Stimulated activated CD4-positive, alpha-beta T cell treated with anti-CD3 and anti-CD28 coated beads, TNF-alpha, amount 100 ng/mL, for 4 hours (primary cell): ENCODE data around the gene C1orf21.

Source experiments
- DNase-seq, 3 experiments: peaks; one replicate each; pipeline ENCODE4 v3.0.0-alpha.2; 2020; ENCODE audit warnings: low read depth in 3 of 3

Gene C1orf21

DNA sequence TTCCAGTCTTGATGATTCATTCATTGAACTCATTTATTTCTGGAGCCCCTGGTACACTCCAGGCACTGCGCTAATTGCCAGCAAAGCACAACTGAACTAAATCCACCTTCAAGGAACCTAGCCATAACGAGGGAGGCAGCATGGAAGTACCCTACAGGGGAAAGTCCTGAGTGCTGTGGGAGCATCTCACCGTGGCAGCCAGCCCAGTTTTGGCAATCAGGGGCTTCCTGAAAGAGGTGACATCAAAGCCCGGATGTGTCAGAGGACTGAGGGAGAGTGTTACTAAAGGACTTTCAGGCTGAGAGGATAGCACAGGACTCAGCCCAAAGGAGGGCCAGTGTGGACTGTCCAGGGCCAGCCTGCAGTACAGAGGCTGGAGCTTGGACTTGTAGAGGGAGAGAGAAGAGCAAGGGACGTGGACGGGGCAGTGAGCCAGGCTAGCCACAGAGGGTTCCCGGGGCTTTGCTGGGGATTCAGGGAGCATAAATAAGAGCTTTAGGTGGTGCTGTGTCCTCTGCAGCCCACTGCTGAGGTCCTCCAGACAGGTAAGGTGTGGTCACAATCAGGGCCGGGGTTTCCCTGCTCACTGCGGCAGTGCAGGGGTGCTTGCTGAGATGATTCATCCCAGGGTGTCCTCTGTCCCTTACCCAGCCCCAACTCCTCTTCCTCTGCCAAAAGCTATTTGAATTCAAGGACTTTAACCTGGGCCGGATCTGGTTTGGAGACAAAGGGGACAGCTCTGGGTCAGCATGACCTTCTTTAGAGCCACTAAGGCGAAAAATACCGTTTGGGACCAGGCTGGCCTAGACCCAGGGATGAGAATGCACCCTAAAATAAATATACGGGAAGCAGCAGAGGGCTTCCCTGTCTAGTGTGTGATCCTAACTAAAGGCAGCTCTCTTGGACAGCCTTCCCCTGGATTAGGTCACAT, 239.5 kb downstream of the C1orf21 start:
- no peak for DNase-seq

DNA sequence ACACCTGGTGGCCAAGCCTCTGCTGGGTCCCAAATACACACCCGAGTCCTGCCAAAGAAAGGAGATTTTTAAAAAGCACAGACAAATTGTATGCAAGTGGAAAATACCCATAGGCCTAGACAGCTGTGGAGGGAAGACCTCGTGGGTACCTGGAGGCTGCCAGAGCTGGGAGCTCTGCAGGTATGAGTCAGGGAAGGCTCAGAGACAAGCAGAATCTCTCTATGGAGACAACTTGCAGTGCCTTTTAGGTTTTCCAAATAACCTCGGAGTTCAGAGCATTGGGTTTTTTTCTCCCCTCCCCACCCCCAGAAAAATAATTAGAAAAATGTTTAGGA, 240.1 kb downstream of the C1orf21 start:
- no peak for DNase-seq

DNA sequence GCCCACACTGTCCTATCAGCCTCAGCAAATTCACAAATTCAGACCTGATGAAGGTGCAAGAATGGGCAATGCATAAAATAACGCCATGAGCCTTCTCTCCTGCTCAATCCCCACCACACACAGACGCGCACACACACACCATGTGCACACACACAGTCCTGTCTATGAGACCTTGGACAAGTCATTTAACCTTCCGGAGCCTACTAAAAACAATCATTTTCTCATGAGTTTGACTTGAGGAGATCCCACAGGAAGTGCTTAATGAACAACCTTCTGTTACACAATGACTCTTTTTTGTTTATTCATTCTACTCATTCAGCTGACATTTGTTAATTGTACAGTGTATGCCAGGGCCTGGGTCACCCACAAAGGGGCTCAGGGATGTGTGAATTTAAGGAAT, 242.4 kb downstream of the C1orf21 start:
- DNase-seq = no peak

GRCh38 chr1:184630679-184631060, 243.8 kb downstream of the C1orf21 start:
- no peak for DNase-seq

GRCh38 chr1:184632415-184633175, 245.8 kb downstream of the C1orf21 start:
- no peak for DNase-seq

DNA sequence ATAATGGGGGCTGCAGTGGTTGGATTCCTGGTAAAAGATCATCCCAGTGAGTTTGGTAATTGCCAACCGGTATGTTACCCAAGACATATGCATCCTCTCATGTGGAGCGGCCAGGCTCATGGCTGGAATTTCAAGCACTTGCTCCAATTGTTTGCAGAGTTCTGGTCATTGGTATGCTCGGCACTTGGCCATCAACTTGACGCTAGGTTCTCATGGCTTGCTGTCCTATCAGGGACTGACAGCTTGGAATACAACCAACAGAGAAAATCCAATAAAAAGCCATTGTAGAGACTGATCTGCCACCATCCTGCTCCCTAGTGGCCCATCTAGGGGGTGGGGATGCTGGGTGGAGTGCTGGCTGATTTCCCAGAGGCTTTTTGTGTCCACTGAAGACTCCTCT, 247.0 kb downstream of the C1orf21 start:
- DNase-seq = no peak

DNA sequence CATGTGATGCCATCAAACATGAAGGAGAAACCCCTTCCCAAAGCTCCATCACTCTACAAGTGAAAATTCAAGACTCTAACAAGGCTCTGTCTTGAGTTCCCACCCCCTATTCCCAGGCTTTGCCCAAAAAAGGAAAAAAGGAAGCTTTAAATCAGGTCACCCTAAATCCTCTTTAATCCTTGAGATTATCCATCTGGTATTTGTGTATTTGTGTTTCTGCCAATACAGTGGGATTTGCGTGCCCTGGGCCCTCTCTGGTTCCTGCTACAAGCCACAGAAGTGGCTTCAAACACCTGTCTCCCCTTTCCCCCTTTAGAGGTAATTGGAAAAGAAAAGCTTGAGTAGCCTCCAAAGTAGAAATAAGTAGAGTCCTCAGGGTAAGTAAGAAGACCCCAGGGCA, 247.5 kb downstream of the C1orf21 start:
- no peak for DNase-seq

GRCh38 chr1:184635347-184635979, 248.6 kb downstream of the C1orf21 start:
- no peak for DNase-seq

DNA sequence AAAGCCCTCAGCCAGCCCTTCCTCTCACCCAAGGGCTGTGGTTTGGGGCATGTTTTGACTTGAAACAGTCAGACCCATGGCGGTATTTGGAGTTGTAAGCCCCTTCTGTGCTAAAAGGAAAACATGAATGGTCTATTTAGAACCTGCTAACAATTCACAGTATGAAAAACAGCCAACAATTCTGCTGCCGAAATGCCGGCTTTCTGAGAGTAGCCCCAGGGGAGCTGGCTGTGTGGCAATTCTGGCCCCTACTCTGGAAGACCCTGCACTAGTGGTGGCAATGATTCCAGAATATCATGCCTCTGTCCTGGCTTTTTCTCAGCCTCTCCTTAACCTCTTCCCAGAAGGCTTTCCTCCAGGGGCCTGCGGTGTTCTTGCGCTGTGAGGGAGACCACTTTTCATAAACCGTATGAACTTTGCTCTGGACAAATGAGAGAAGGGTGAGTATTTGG, 249.2 kb downstream of the C1orf21 start:
- no peak for DNase-seq

GRCh38 chr1:184637664-184638240, 250.9 kb downstream of the C1orf21 start:
- DNase-seq = no peak

GRCh38 chr1:184639205-184639604, 252.4 kb downstream of the C1orf21 start:
- DNase-seq = no peak

DNA sequence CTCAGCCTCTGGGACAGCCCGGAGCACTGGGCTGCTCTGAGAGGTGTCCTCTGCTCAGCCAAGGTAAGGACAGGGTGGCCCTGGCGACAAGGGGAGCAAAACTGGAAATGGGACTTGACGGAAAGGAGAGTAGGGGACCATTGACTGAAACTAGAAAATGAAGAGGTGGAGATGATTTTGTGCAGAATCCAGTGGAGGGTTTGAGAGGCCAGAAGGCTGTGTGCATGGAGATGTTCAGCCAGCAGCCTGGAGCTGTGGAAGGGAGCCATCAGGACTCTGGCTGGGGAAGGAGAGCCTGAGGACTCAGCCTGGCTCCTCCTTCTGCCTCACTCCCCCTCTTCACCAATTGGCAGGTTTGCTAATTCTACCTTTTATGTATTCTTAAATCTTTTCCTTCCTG, 253.7 kb downstream of the C1orf21 start:
- DNase-seq = no peak

- no peak for DNase-seq
These were observed 255.1 kb downstream of the C1orf21 start for GRCh38 chr1:184641894-184642293.

GRCh38 chr1:184643661-184644060, 256.8 kb downstream of the C1orf21 start:
- DNase-seq = no peak

DNA sequence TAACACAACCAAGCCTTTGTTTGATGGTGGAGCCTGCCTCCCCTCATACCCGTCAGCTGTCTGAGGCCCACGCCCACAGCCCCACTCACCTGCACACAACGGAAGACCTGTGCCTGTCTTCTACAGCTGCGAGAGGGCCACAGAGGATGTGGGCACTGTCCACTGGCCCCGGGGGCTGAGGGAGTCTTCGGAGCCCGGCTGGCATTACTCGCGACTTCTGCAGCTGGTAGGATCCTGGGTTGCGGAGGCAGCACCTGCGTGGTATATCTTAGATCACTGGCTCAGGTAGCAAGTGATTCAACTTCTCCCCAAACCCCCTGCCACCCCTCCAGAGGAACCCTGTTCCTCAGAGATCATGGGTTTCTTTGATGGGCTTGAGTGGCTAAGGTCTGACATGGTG, 257.9 kb downstream of the C1orf21 start:
- DNase-seq = no peak

DNA sequence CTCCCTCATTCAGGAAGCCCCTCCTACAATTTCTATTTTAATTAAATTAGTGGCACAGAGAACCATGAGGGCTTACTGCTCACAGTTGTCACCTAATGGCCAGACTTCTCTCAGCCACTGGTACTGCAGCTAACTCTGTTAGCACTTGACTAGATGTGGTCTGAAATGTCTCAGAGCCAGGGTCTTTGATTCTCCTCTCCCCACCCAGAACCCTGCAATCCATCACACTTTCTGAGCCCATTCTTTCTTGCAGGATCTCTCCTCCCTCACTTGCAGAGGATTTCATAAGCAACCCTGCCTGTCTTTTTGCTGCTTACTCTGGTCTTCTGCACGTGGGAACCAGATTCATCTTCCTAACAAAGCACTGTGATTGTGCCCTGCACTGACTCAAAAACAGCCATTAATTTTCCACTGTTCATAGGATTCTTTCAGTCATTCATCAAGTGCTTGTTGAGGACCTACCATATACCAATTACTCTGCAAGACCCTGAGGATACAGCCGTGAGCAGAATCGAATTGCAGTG, 259.4 kb downstream of the C1orf21 start:
- DNase-seq = no peak

GRCh38 chr1:184646824-184647223, 260.0 kb downstream of the C1orf21 start:
- no peak for DNase-seq

DNA sequence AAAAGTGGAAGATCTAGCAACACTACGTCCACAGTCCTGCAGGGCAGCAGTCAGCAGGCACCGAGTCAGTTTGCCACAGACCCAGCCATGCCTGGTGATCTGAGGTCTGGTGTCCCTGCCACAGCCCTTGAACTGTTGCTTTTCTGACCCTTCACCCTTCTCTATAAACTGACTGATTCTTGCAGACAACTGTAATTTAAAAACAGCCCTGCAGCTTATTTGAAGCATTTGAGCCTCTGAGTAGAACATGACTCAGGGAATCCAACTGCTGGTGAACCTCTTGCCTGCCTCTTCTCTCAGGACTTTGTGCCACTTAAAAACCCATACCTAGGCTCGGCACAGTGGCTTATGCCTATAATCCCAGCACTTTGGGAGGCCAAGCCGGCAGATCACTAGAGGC, 260.6 kb downstream of the C1orf21 start:
- DNase-seq = no peak

GRCh38 chr1:184648160-184648855, 261.5 kb downstream of the C1orf21 start:
- DNase-seq = no peak

DNA sequence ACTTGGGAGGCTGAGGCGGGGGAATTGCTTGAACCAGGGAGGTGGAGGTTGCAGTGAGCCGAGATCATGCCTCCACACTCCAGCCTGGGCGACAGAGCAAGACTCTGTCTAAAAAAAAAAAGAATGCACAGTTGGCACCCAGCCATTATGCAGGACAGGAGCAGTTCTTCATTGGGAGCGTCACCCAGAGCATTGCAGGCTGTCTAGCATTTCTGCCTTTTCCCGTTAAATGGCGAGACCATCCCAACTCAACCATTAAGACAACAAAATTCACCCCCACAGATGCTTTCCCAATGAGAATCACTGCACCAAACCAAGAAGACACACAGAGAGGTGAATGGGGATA, 262.0 kb downstream of the C1orf21 start:
- DNase-seq = no peak

DNA sequence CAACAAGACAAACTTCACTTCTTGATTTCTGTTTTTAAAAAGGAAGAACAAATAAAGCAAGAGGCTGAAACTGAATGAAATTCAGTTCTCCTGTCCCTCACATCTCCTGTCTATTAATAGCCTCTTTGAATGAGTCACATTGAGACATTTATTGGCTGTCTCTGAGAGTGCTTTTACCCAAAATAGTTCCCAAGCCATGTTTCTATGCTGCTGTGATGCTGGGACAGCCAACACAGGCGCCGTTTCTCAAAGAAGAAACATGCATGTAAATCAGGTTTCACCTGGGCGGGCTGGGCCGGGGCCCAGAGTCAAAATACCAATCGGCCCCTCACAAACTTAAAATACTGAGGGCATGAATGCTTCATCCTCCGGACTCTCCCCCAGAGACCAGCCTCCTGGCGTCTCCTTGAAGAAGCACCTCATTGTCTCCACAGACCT, 262.6 kb downstream of the C1orf21 start:
- DNase-seq = no peak
